ENCODE data around the gene ZNF471.

ZNF471 gene

GRCh38 chr19:56507446-56508289 is at the start of gene ZNF471:
Gene ZNF471 (plus strand): TSS chr19:56507855. CDS start chr19:56511572, 3,717 bp downstream.
- DNase-seq (ENCODE audit: low read depth): peak; percentile 47

- no peak for DNase-seq (ENCODE audit: low read depth)
Observed at GRCh38 chr19:56474308-56474707, 33.3 kb upstream of the ZNF471 start.

- no peak for DNase-seq (ENCODE audit: low read depth)
Observed at GRCh38 chr19:56476093-56476492, 31.6 kb upstream of the ZNF471 start.

GRCh38 chr19:56476651-56477428 is 30.8 kb upstream of the ZNF471 start, which contains the start of gene ZNF667:
Gene ZNF667 (minus strand): TSS chr19:56477345. CDS start chr19:56462370, 14,975 bp downstream.
- DNase-seq (ENCODE audit: low read depth): no peak

GRCh38 chr19:56477429-56478338 is 30.0 kb upstream of the ZNF471 start:
- peak; percentile 25 for DNase-seq (ENCODE audit: low read depth)

- no peak for DNase-seq (ENCODE audit: low read depth)
Observed at GRCh38 chr19:56491399-56491798, 16.3 kb upstream of the ZNF471 start.

- no peak for DNase-seq (ENCODE audit: low read depth)
Observed at GRCh38 chr19:56504581-56504980, 3.1 kb upstream of the ZNF471 start.

- DNase-seq (ENCODE audit: low read depth): no peak
Observed at GRCh38 chr19:56508290-56508778, 679 bp downstream of the ZNF471 start.

GRCh38 chr19:56525214-56525860 is 17.7 kb downstream of the ZNF471 start:
- DNase-seq (ENCODE audit: low read depth): no peak

GRCh38 chr19:56537442-56537841 is 29.8 kb downstream of the ZNF471 start:
- no peak for DNase-seq (ENCODE audit: low read depth)

GRCh38 chr19:56538254-56538760 is 30.7 kb downstream of the ZNF471 start:
- DNase-seq (ENCODE audit: low read depth): peak; percentile 70

- peak; percentile 42 for DNase-seq (ENCODE audit: low read depth)
Observed at GRCh38 chr19:56538761-56539263, 31.2 kb downstream of the ZNF471 start, which contains the start of gene ZFP28. Gene ZFP28 (plus strand): TSS chr19:56538948. CDS start chr19:56539019, 71 bp downstream.

- DNase-seq (ENCODE audit: low read depth): no peak
Observed at GRCh38 chr19:56543776-56544175, 36.1 kb downstream of the ZNF471 start.

- no peak for DNase-seq (ENCODE audit: low read depth)
Observed at GRCh38 chr19:56547535-56547934, 39.9 kb downstream of the ZNF471 start.

- no peak for DNase-seq (ENCODE audit: low read depth)
Observed at GRCh38 chr19:56554272-56554869, 46.7 kb downstream of the ZNF471 start.

- DNase-seq (ENCODE audit: low read depth): no peak
Observed at GRCh38 chr19:56562766-56563165, 55.1 kb downstream of the ZNF471 start.

- peak; percentile 6 for DNase-seq (ENCODE audit: low read depth)
Observed at GRCh38 chr19:56566904-56567273, 59.2 kb downstream of the ZNF471 start.

- peak; percentile 63 for DNase-seq (ENCODE audit: low read depth)
Observed at GRCh38 chr19:56567274-56568120, 59.8 kb downstream of the ZNF471 start, which contains the start of gene ZNF470. Gene ZNF470 (plus strand): TSS chr19:56567468. CDS start chr19:56570312, 2,844 bp downstream.

GRCh38 chr19:56572589-56572988 is 64.9 kb downstream of the ZNF471 start:
- no peak for DNase-seq (ENCODE audit: low read depth)
